SU-DHL-6 (cell line): ENCODE data around the gene GATA3.

Experiments
- H2AFZ ChIP-seq: fragments of 200-600 bp; sonication (generic); 2 replicates; pipeline ENCODE4 v1.6.1; 2014; ENCODE audit warnings: low read depth, mild to moderate bottlenecking, moderate library complexity, mixed read lengths, antibody characterized with exemption, low read length; ENCODE audit not compliant: severe bottlenecking
- H3F3A ChIP-seq: fragments of 200-600 bp; shearing (Covaris generic); 2 replicates; pipeline ENCODE4 v1.6.0; 2016; ENCODE audit warnings: antibody characterized with exemption, mild to moderate bottlenecking; ENCODE audit not compliant: insufficient read depth
- H3K27ac ChIP-seq: fragments of 200-600 bp; sonication (generic); 2 replicates; pipeline ENCODE4 v1.5.1; 2016; ENCODE audit warnings: low read depth, mild to moderate bottlenecking, low read length, moderate library complexity, mixed read lengths
- H3K27me3 ChIP-seq: fragments of 200-600 bp; sonication (generic), shearing (Covaris generic); 2 replicates; pipeline ENCODE4 v1.6.0; 2014; ENCODE audit warnings: mild to moderate bottlenecking, low read length
- H3K36me3 ChIP-seq: fragments of 200-600 bp; sonication (generic); 2 replicates; pipeline ENCODE4 v1.6.1; 2014; ENCODE audit warnings: mild to moderate bottlenecking, low read length, mixed read lengths
- H3K4me2 ChIP-seq: fragments of 300-600, 200-600 bp; shearing (Covaris generic), sonication (generic); 2 replicates; pipeline ENCODE4 v1.6.0; 2014; ENCODE audit warnings: low read length, low read depth, mild to moderate bottlenecking; ENCODE audit not compliant: poor library complexity, severe bottlenecking
- H3K4me3 ChIP-seq: fragments of 200-600 bp; sonication (generic); 2 replicates; pipeline ENCODE4 v1.5.1; 2014; ENCODE audit warnings: antibody characterized with exemption, low read length, mild to moderate bottlenecking, mixed read lengths; ENCODE audit not compliant: insufficient read depth, poor library complexity, severe bottlenecking
- H3K79me2 ChIP-seq: fragments of 200-600 bp; sonication (generic); 2 replicates; pipeline ENCODE4 v1.6.1; 2014; ENCODE audit warnings: mild to moderate bottlenecking, low read length, moderate library complexity; ENCODE audit not compliant: insufficient read depth
- H3K9ac ChIP-seq: fragments of 200-600 bp; sonication (generic); 2 replicates; pipeline ENCODE4 v1.7.0; 2014; ENCODE audit warnings: mild to moderate bottlenecking, low read length
- H3K9me2 ChIP-seq: fragments of 200-600 bp; sonication (generic); replicated peaks from 2 replicates; pipeline ENCODE4 v1.6.1; 2014; ENCODE audit warnings: low read length; ENCODE audit not compliant: insufficient read depth
- H3K9me3 ChIP-seq: fragments of 200-600 bp; sonication (generic); 2 replicates; pipeline ENCODE4 v1.6.1; 2014; ENCODE audit warnings: low read length, mixed read lengths; ENCODE audit not compliant: insufficient read depth
- H4K20me1 ChIP-seq: fragments of 200-600 bp; sonication (generic); 2 replicates; pipeline ENCODE4 v1.6.1; 2014; ENCODE audit warnings: low read depth, mild to moderate bottlenecking, antibody characterized with exemption, low read length, moderate library complexity, mixed read lengths
- EZH2phosphoT487 ChIP-seq: fragments of 200-600 bp; sonication (generic), shearing (Covaris generic); conservative IDR thresholded peaks from 2 replicates; pipeline ENCODE4 v1.6.1; 2018; ENCODE audit warnings: mild to moderate bottlenecking, antibody characterized with exemption, low read length, moderate library complexity, mixed read lengths
- TF ChIP-seq, protein P1 (sequence below): fragments of 200-600 bp; sonication (generic); IDR thresholded peaks from one replicate; pipeline ENCODE4 v1.5.1; 2017; ENCODE audit warnings: antibody characterized with exemption, mild to moderate bottlenecking, low read length, moderate library complexity; ENCODE audit not compliant: insufficient read depth, poor library complexity, severe bottlenecking

Gene GATA3

GRCh38 chr10:8124436-8124835 is 69.9 kb downstream of the GATA3 start:
- Histone ChIP-seq H4K20me1 (no peaks in the 10 kb centered on the region), H3K27me3 (no peaks in the 10 kb centered on the region), H3K27ac (no peak overlapping the region), H3K9me2 (no peaks in the 10 kb centered on the region), H3K9ac (no peak overlapping the region), H3K9me3 (no peaks in the 10 kb centered on the region), H3K79me2 (no peaks in the 10 kb centered on the region), H3K36me3 (no peaks in the 10 kb centered on the region), H3K4me3 (no peak overlapping the region), H2AFZ (no peak overlapping the region), H3F3A (no peaks in the 10 kb centered on the region), H3K4me2 (no peak overlapping the region)
- TF ChIP-seq EZH2phosphoT487: no peak
- TF ChIP-seq, protein P1, sequence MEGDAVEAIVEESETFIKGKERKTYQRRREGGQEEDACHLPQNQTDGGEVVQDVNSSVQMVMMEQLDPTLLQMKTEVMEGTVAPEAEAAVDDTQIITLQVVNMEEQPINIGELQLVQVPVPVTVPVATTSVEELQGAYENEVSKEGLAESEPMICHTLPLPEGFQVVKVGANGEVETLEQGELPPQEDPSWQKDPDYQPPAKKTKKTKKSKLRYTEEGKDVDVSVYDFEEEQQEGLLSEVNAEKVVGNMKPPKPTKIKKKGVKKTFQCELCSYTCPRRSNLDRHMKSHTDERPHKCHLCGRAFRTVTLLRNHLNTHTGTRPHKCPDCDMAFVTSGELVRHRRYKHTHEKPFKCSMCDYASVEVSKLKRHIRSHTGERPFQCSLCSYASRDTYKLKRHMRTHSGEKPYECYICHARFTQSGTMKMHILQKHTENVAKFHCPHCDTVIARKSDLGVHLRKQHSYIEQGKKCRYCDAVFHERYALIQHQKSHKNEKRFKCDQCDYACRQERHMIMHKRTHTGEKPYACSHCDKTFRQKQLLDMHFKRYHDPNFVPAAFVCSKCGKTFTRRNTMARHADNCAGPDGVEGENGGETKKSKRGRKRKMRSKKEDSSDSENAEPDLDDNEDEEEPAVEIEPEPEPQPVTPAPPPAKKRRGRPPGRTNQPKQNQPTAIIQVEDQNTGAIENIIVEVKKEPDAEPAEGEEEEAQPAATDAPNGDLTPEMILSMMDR: no peak
